HepG2 (cell line): ENCODE data around the gene HSDL1. TPM values are rescaled to one million over a fixed set of nuclear protein-coding genes. Genes with fewer than 3 reads are reported as not detected.

ENCODE experiments used
- ATAD3A ChIP-seq: sonication (generic); formaldehyde crosslinking; IDR thresholded peaks from 2 replicates; pipeline ENCODE4 v1.4.0; 2020; ENCODE audit warnings: missing genetic modification reagents
- ESRRA ChIP-seq: sonication (generic); formaldehyde crosslinking; IDR thresholded peaks from 2 replicates; pipeline ENCODE4 v1.5.1; 2020; ENCODE audit warnings: mild to moderate bottlenecking, low read depth, missing genetic modification reagents
- FOXA1 ChIP-seq, 2 experiments: fragments of 450-650 bp in 1 of 2; sonication (generic) in 1 of 2; formaldehyde crosslinking in 1 of 2; IDR thresholded peaks; 2 replicates each; pipeline versions ENCODE4 v1.4.0 to v1.6.1; 2016 to 2020; ENCODE audit warnings: missing genetic modification reagents in 1 of 2
- KDM6A ChIP-seq: IDR thresholded peaks from 2 replicates; pipeline ENCODE4 v1.6.1; 2016; ENCODE audit warnings: low read depth
- NFE2L1 ChIP-seq: sonication (generic); formaldehyde crosslinking; IDR thresholded peaks from 2 replicates; pipeline ENCODE4 v1.4.0; 2020; ENCODE audit warnings: missing genetic modification reagents, mild to moderate bottlenecking, borderline replicate concordance
- NFE2L2 ChIP-seq: fragments of 150-350 bp; IDR thresholded peaks from 2 replicates; pipeline ENCODE4 v1.6.1; 2014; ENCODE audit warnings: low read length
- NR1H2 ChIP-seq: sonication (generic); formaldehyde crosslinking; IDR thresholded peaks from 2 replicates; pipeline ENCODE4 v1.8.1; 2022; ENCODE audit warnings: low read depth, missing genetic modification reagents, borderline replicate concordance
- NR3C1 ChIP-seq: sonication (generic); formaldehyde crosslinking; IDR thresholded peaks from 2 replicates; pipeline ENCODE4 v1.4.0; 2020; ENCODE audit warnings: missing genetic modification reagents
- ZNF180 ChIP-seq: sonication (generic); formaldehyde crosslinking; IDR thresholded peaks from 2 replicates; pipeline ENCODE4 v1.4.0; 2020; ENCODE audit warnings: low read depth, missing genetic modification reagents, borderline replicate concordance
- ZNF512 ChIP-seq: sonication (generic); formaldehyde crosslinking; IDR thresholded peaks from 2 replicates; pipeline ENCODE4 v1.4.0; 2020; ENCODE audit warnings: mild to moderate bottlenecking, missing genetic modification reagents
- ZNF639 ChIP-seq: conservative IDR thresholded peaks from 2 replicates; pipeline ENCODE4 v1.6.1; 2018; ENCODE audit warnings: missing genetic modification reagents
- ZNF749 ChIP-seq: sonication (generic); formaldehyde crosslinking; IDR thresholded peaks from 2 replicates; pipeline ENCODE4 v1.8.0; 2022; ENCODE audit warnings: mild to moderate bottlenecking, missing genetic modification reagents, moderate library complexity, borderline replicate concordance
- ZSCAN22 ChIP-seq: sonication (generic); formaldehyde crosslinking; IDR thresholded peaks from 2 replicates; pipeline ENCODE4 v1.4.0; 2020; ENCODE audit warnings: mild to moderate bottlenecking, missing genetic modification reagents
- polyA plus RNA-seq, 8 experiments: library from polyadenylated mRNA; depleted of rRNA in 3 of 8; stranded (reverse) in 7 of 8; unstranded in 1 of 8; fragments of >200 nt; fragmentation: Illumina TruSeq in 4 of 8; extraction: Trizol in 4 of 8; gene quantifications; 2 replicates each; pipeline versions ENCODE4 v1.2.1 to v1.2.3, GENCODE V29; 2011 to 2016; ENCODE audit warnings: low read depth in 4 of 8, missing spikeins in 1 of 8, mixed read lengths in 1 of 8; ENCODE audit not compliant: insufficient read depth in 1 of 8
- total RNA-seq, 5 experiments: library from RNA; depleted of rRNA; stranded (reverse); fragments of >200 nt; fragmentation: Illumina TruSeq; extraction: Trizol; gene quantifications; 2 replicates each; pipeline ENCODE4 v1.2.3, GENCODE V29; 2016; ENCODE audit warnings: low read depth in 1 of 5
- TF ChIP-seq, protein P1 (sequence below): sonication (generic); formaldehyde crosslinking; IDR thresholded peaks from 2 replicates; pipeline ENCODE4 v1.5.0; 2020; ENCODE audit warnings: mild to moderate bottlenecking, missing genetic modification reagents
- TF ChIP-seq, protein P2 (sequence below): sonication (generic); formaldehyde crosslinking; IDR thresholded peaks from 2 replicates; pipeline ENCODE4 v1.4.0; 2020; ENCODE audit warnings: missing genetic modification reagents, mild to moderate bottlenecking, borderline replicate concordance
- TF ChIP-seq, protein P3 (sequence below): sonication (generic); formaldehyde crosslinking; IDR thresholded peaks from 2 replicates; pipeline ENCODE4 v1.8.1; 2023; ENCODE audit warnings: mild to moderate bottlenecking, inconsistent platforms, moderate library complexity, missing genetic modification reagents, borderline replicate concordance
- TF ChIP-seq, protein P4 (sequence below): sonication (generic); formaldehyde crosslinking; IDR thresholded peaks from 2 replicates; pipeline ENCODE4 v1.8.0; 2022; ENCODE audit warnings: mild to moderate bottlenecking, missing genetic modification reagents; ENCODE audit not compliant: insufficient replicate concordance
- TF ChIP-seq, protein P5 (sequence below): sonication (generic); formaldehyde crosslinking; IDR thresholded peaks from 2 replicates; pipeline ENCODE4 v1.4.0; 2020; ENCODE audit warnings: missing genetic modification reagents, low read depth, mild to moderate bottlenecking, borderline replicate concordance

The HSDL1 gene
- total and polyA plus RNA-seq, 2 of the 13 experiments (the other 11 are each of a cell fraction or from before 2014, with no cell fraction given): 49.2 to 49.7 TPM

DNA sequence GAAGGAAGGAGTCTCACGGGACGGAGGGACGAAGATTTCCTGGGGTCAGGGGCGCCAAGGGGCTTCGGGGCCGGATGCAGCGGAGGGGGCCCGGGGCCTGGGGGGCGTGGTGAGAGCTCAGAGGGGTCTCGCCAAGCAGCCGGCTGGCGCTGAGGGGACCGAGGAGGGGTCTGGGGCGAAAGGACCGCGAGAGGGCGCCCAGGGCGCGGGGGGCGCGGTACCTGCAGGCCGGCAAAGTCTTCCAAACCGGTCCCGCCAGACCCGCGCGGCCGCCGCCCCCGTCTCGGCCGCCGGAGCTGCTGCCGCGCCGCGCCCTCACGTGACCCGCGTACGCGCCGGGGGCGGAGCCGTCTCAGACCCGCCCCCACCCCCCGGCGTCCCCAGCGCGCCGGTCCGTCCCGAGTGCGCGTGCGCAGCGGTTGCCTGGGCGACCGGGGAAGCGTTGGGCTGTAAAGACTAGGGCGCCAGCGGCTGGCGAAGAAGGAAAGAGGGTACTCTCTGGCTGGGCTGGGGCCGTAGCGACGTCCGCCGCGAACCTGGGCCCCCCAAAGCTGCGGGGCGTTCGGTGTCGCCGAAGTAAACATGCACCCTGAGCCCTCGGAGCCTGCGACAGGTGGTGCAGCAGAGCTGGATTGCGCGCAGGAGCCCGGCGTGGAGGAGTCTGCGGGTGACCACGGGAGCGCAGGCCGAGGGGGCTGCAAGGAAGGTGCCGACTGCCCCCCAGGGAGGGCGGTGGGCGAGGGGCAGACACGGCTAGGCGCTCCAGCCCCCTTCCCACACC is at the start of gene HSDL1, which contains the start of gene DNAAF1 (continued):
- TF ChIP-seq, protein P1, sequence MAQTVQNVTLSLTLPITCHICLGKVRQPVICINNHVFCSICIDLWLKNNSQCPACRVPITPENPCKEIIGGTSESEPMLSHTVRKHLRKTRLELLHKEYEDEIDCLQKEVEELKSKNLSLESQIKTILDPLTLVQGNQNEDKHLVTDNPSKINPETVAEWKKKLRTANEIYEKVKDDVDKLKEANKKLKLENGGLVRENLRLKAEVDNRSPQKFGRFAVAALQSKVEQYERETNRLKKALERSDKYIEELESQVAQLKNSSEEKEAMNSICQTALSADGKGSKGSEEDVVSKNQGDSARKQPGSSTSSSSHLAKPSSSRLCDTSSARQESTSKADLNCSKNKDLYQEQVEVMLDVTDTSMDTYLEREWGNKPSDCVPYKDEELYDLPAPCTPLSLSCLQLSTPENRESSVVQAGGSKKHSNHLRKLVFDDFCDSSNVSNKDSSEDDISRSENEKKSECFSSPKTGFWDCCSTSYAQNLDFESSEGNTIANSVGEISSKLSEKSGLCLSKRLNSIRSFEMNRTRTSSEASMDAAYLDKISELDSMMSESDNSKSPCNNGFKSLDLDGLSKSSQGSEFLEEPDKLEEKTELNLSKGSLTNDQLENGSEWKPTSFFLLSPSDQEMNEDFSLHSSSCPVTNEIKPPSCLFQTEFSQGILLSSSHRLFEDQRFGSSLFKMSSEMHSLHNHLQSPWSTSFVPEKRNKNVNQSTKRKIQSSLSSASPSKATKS (CRISPR knock-in tag): no peak
- TF ChIP-seq, protein P2, sequence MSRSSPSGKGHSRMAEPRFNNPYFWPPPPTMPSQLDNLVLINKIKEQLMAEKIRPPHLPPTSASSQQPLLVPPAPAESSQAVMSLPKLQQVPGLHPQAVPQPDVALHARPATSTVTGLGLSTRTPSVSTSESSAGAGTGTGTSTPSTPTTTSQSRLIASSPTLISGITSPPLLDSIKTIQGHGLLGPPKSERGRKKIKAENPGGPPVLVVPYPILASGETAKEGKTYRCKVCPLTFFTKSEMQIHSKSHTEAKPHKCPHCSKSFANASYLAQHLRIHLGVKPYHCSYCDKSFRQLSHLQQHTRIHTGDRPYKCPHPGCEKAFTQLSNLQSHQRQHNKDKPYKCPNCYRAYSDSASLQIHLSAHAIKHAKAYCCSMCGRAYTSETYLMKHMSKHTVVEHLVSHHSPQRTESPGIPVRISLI (CRISPR knock-in tag): no peak
- TF ChIP-seq, protein P3, sequence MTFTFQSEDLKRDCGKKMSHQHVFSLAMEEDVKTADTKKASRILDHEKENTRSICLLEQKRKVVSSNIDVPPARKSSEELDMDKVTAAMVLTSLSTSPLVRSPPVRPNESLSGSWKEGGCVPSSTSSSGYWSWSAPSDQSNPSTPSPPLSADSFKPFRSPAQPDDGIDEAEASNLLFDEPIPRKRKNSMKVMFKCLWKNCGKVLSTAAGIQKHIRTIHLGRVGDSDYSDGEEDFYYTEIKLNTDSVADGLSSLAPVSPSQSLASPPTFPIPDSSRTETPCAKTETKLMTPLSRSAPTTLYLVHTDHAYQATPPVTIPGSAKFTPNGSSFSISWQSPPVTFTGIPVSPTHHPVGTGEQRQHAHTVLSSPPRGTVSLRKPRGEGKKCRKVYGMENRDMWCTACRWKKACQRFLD (CRISPR knock-in tag): no peak; the same call in 1 of the 2 replicates
- TF ChIP-seq ATAD3A (CRISPR knock-in tag) (no peak), ZSCAN22 (no peak), ZNF639 (CRISPR knock-in tag) (no peak), FOXA1 (IDR thresholded peaks at IDR 0.05) (no peak), FOXA1 (CRISPR knock-in tag; IDR thresholded peaks at IDR 0.05) (peak; percentile 79), KDM6A (CRISPR knock-in tag) (no peak), NR3C1 (no peak), ZNF180 (CRISPR knock-in tag) (no peak), ESRRA (CRISPR knock-in tag) (peak; percentile 56), NR1H2 (CRISPR knock-in tag) (no peak), ZNF512 (CRISPR knock-in tag) (no peak), NFE2L1 (no peak), NFE2L2 (no peak), ZNF749 (CRISPR knock-in tag) (peak; percentile 22; the same call in 1 of the 2 replicates)
- TF ChIP-seq, protein P4, sequence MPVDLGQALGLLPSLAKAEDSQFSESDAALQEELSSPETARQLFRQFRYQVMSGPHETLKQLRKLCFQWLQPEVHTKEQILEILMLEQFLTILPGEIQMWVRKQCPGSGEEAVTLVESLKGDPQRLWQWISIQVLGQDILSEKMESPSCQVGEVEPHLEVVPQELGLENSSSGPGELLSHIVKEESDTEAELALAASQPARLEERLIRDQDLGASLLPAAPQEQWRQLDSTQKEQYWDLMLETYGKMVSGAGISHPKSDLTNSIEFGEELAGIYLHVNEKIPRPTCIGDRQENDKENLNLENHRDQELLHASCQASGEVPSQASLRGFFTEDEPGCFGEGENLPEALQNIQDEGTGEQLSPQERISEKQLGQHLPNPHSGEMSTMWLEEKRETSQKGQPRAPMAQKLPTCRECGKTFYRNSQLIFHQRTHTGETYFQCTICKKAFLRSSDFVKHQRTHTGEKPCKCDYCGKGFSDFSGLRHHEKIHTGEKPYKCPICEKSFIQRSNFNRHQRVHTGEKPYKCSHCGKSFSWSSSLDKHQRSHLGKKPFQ (CRISPR knock-in tag): peak; percentile 19
- TF ChIP-seq, protein P5, sequence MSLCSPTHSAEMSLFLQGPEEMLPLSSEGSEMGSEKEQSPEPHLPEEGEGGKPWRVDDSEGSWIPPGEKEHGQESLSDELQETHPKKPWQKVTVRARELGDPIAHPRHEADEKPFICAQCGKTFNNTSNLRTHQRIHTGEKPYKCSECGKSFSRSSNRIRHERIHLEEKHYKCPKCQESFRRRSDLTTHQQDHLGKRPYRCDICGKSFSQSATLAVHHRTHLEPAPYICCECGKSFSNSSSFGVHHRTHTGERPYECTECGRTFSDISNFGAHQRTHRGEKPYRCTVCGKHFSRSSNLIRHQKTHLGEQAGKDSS (CRISPR knock-in tag): no peak
